Muscle layer of duodenum (tissue), 2 donors: ENCODE measurements around the gene NFYC.

Source experiments
- H3K27ac ChIP-seq: one replicate; pipeline ENCODE4 v1.7.0; 2013; ENCODE audit warnings: mild to moderate bottlenecking, low read length
- H3K27me3 ChIP-seq: one replicate; pipeline ENCODE4 v1.7.0; 2013; ENCODE audit warnings: low read depth, mild to moderate bottlenecking, control low read depth, low read length
- H3K36me3 ChIP-seq, 2 donors: one replicate each; pipeline ENCODE4 v1.7.0; 2013; ENCODE audit warnings: low read length in 2 of 2, control low read depth in 1 of 2, mild to moderate bottlenecking in 1 of 2; ENCODE audit not compliant: insufficient read depth in 2 of 2, control insufficient read depth in 1 of 2
- H3K4me1 ChIP-seq, 2 donors: one replicate each; pipeline ENCODE4 v1.7.0; 2013; ENCODE audit warnings: low read length in 2 of 2, mild to moderate bottlenecking in 2 of 2, control low read depth in 1 of 2, moderate library complexity in 1 of 2; ENCODE audit not compliant: insufficient read depth in 2 of 2, control insufficient read depth in 1 of 2
- H3K4me3 ChIP-seq, 2 donors: one replicate each; pipeline ENCODE4 v1.7.0; 2013; ENCODE audit warnings: low read length in 2 of 2, low read depth in 1 of 2, mild to moderate bottlenecking in 1 of 2
- H3K9me3 ChIP-seq, 2 donors: one replicate each; pipeline ENCODE4 v1.7.0; 2013; ENCODE audit warnings: low read length in 2 of 2, control low read depth in 1 of 2, mild to moderate bottlenecking in 1 of 2; ENCODE audit not compliant: control insufficient read depth in 1 of 2
- donor health status: healthy.

The NFYC gene

DNA sequence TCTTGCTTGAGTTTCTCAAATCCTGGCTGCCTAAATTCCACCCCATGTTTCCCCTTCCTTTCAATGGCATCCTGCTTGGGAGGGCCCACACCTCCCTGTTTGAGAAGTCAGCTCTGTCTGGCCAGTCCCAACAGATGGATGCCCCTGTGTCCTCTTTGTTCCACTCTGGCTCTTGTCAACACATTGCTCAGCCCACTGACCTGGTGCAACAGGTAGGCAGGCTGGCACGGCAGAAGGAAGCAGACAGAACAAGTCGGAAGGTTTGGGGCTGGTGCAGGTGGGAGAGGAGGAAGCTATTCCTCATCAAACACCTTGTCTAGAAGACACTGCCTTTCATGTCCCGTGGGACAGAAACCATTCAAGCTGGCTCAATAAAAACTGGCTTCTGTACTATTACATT lies 114.7 kb downstream of the NFYC start:
- no peak overlapping the region for H3K27ac ChIP-seq
- peaks cover 6 to 45% of the 10 kb centered on the region in 2 donors for H3K4me1 ChIP-seq
- no peaks in the 10 kb centered on the region for H3K27me3 ChIP-seq

DNA sequence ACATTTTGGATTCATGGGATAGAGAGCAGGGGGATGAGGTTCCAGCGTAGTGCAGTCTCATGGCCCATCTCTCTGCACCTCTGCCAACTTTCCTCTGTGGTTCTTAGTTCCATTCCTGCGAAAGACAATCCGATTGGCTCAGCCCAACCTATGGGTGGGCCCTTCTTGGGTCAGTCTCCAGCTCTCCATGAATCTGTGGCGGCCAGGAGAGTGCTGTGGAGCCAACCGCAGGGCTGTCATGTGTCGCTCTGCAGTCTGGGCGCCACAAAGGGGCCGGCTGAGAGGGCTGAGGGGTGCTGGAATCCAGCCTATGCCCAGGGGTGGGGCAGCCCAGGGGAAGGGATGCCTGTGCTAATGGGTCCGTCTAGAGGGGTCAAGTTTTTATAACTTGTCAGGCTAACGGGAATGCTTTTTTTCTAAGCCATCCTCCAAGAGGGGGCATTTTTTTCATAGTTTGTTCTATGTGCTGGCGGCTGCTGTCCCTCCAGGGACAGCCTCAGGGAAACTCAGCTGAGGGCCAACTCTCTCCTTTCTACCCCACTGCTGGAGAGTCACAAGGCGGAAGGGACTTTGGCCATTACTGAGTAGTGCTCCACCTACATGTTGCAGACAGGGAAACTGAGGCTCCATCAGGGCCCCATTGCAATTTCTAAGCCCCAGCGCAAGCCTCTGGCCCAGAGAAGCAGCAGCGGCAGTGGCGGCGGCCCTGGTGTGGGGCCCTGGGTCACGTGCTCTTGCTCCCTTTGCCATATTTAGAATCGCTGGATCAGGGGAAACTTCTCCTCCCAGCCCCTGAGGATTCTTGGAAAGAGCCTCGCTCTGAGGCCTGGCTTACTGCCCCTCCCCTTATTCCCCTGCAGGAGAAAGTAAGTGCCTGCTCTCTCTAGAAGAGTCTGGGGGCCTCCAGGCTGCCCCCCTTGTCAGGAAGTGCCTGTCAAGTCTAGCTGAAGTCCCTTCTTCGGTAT lies 115.5 kb downstream of the NFYC start:
- Histone ChIP-seq H3K27me3 (no peaks in the 10 kb centered on the region), H3K4me3 (peak overlapping the region in 1 of 2 donors; percentile 7), H3K9me3 (no peaks in the 10 kb centered on the region), H3K27ac (peak overlapping the region; percentile 31), H3K36me3 (no peaks in the 10 kb centered on the region), H3K4me1 (peaks cover under 1 to 37% of the 10 kb centered on the region in 2 donors)

More for the DNA sequence above, 114.7 kb downstream of the NFYC start:
- H3K9me3 ChIP-seq = no peaks in the 10 kb centered on the region
- H3K36me3 ChIP-seq = no peaks in the 10 kb centered on the region
- no peak overlapping the region for H3K4me3 ChIP-seq

GRCh38 chr1:40808002-40808401 lies 116.5 kb downstream of the NFYC start:
- Histone ChIP-seq H3K4me1 (peaks cover 0 to 36% of the 10 kb centered on the region in 2 donors), H3K36me3 (no peaks in the 10 kb centered on the region), H3K27me3 (no peaks in the 10 kb centered on the region), H3K4me3 (no peak overlapping the region), H3K9me3 (no peaks in the 10 kb centered on the region), H3K27ac (no peak overlapping the region)

DNA sequence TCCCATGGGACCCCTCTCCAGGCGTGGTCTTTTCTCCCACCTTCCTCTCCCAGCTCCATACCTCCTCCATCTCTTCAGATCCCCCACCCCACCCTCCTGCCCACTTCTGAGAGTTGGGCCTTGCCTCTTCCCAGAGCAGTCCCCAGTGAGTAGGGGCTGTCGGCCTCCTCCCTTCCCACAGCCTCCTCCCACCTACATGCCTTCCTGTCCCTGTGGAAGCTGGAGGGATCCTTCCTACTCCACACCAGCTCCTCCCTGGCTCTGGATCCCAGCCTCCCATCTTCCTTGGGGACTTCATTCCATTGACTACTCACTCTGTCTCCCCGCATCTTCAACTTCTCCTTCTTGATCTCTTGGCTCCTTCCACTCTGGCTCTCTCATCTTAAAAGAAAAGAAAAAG lies 116.9 kb downstream of the NFYC start:
- Histone ChIP-seq H3K36me3 (no peaks in the 10 kb centered on the region), H3K27me3 (no peaks in the 10 kb centered on the region), H3K4me1 (peaks cover 0 to 36% of the 10 kb centered on the region in 2 donors), H3K27ac (no peak overlapping the region), H3K9me3 (no peaks in the 10 kb centered on the region), H3K4me3 (no peak overlapping the region)

DNA sequence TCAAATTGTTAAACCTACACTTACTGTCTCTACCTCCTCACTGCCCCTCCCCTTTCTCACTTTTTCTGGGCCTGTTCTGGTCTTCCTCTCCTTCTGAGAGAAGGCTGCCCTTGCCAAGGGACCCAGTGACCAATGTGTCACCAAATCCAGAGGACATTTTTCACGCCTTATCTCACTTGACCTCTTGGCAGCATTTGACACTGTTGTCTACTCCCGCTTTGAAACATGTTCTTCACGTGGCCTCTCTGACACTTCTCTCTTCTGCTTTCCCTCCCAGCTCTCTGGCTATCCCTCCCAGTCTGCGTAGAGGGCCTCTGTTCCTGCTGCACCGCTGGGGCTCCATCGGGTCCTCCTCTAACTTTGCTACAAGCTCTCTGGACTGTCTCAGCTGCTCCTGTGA lies 117.4 kb downstream of the NFYC start:
- H3K4me1 ChIP-seq = peaks cover 0 to 36% of the 10 kb centered on the region in 2 donors
- no peak overlapping the region for H3K27ac ChIP-seq
- no peaks in the 10 kb centered on the region for H3K36me3 ChIP-seq
- H3K9me3 ChIP-seq = no peaks in the 10 kb centered on the region
- H3K27me3 ChIP-seq = no peaks in the 10 kb centered on the region
- no peak overlapping the region for H3K4me3 ChIP-seq

- no peaks in the 10 kb centered on the region for H3K36me3 ChIP-seq
- no peak overlapping the region for H3K27ac ChIP-seq
- peaks cover 0 to 26% of the 10 kb centered on the region in 2 donors for H3K4me1 ChIP-seq
- no peaks in the 10 kb centered on the region for H3K27me3 ChIP-seq
- no peak overlapping the region for H3K4me3 ChIP-seq
- no peaks in the 10 kb centered on the region for H3K9me3 ChIP-seq
Measured at GRCh38 chr1:40810927-40811326, 119.4 kb downstream of the NFYC start.

DNA sequence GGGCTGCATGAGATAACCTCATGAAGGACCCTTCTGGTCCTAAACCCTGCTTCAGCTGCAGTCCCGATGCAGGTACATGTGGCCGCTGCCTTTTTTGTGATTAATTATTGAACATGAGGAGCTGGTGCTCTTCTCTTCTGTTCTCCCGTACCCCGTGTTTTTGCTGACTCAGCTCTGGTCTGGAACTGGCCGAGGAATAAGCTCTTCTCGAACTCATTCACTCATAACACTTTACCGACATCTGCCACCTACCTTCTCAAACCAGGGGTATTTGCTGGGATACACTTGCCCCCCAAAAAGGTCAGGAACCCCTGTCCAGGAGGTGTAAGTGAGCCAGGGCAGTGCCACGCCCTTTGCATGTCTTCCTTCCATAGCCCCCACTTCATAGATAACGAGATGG lies 123.9 kb downstream of the NFYC start:
- H3K9me3 ChIP-seq = no peaks in the 10 kb centered on the region
- no peaks in the 10 kb centered on the region for H3K27me3 ChIP-seq
- H3K36me3 ChIP-seq = peaks cover 0 to 5% of the 10 kb centered on the region in 2 donors

GRCh38 chr1:40817791-40818263 lies 126.3 kb downstream of the NFYC start:
- Histone ChIP-seq H3K4me3 (peak overlapping the region; percentile 7 to 62), H3K27ac (no peak overlapping the region), H3K27me3 (no peaks in the 10 kb centered on the region), H3K9me3 (no peaks in the 10 kb centered on the region), H3K36me3 (peaks cover 0 to 5% of the 10 kb centered on the region in 2 donors), H3K4me1 (peaks cover 0 to 10% of the 10 kb centered on the region in 2 donors)

More for the DNA sequence above, 123.9 kb downstream of the NFYC start:
- Histone ChIP-seq H3K4me1 (peaks cover 0 to 10% of the 10 kb centered on the region in 2 donors), H3K27ac (no peak overlapping the region), H3K4me3 (no peak overlapping the region)

- no peaks in the 10 kb centered on the region for H3K27me3 ChIP-seq
Measured at GRCh38 chr1:40818264-40818961, 126.9 kb downstream of the NFYC start.

DNA sequence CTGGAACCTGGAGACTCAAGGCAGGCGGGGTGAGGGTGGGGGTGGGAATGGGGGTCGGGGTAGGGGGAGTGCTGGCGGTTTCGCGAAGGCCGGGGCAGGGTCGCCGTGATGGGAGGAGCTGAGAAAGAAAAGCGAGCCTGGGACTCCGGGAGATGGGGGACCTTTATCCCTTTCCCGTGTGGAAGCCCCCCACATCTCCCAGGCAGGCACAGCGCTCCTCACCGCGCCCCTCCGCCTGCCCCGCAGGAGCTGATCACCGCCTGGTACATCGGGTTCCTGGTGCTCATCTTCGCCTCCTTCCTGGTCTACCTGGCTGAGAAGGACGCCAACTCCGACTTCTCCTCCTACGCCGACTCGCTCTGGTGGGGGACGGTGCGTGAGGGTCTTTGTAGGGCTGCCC lies 127.6 kb downstream of the NFYC start:
- H3K36me3 ChIP-seq = peaks cover 0 to 5% of the 10 kb centered on the region in 2 donors
- no peak overlapping the region for H3K4me3 ChIP-seq
- no peak overlapping the region for H3K27ac ChIP-seq
- no peaks in the 10 kb centered on the region for H3K27me3 ChIP-seq
- no peaks in the 10 kb centered on the region for H3K9me3 ChIP-seq
- H3K4me1 ChIP-seq = peaks cover 0 to 14% of the 10 kb centered on the region in 2 donors

More at GRCh38 chr1:40818264-40818961, 126.9 kb downstream of the NFYC start:
- peaks cover 0 to 10% of the 10 kb centered on the region in 2 donors for H3K4me1 ChIP-seq
- peak overlapping the region; percentile 7 to 62 for H3K4me3 ChIP-seq
- H3K9me3 ChIP-seq = no peaks in the 10 kb centered on the region
- H3K27ac ChIP-seq = no peak overlapping the region
- peaks cover 0 to 5% of the 10 kb centered on the region in 2 donors for H3K36me3 ChIP-seq

DNA sequence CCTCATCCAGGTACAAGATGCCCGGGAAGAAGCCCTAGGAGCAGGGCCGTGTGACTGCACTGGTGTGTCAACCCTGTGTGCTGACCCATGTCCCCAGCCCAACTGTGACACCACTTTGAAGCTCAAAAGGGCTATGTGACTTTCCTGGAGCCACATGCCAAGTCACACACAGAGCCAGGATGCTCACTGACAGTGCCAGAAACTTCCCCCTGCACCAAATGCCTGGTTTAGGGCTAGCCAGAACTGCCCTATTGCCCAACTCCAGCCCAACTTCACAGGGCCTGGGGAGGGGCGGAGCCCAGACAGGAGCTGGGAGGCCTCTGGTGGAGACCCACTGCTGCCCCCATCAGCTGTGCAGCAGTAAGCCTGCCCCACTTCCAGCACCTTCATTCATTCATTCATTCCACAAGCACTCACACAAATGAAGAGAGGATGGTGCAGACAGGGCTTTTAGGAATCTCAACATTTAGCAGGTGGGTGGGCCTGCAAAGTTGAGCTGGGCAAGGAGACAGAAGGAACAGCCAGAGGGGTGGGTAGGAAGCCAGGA lies 128.8 kb downstream of the NFYC start:
- H3K36me3 ChIP-seq = peaks cover 0 to 5% of the 10 kb centered on the region in 2 donors
- no peak overlapping the region for H3K27ac ChIP-seq
- H3K9me3 ChIP-seq = no peaks in the 10 kb centered on the region
- H3K4me3 ChIP-seq = no peak overlapping the region
- peaks cover 0 to 26% of the 10 kb centered on the region in 2 donors for H3K4me1 ChIP-seq
- H3K27me3 ChIP-seq = no peaks in the 10 kb centered on the region
